Muscle layer of colon (tissue), 2 donors: Measurements from ENCODE around the gene IFNL4.
"Not testable (repeated sequence)": the region's sequence is repeated elsewhere in the genome, so short reads cannot be mapped to it uniquely, and the experiment has no call there.

Experiments
- H3K27ac ChIP-seq: one replicate; pipeline ENCODE4 v1.7.0; 2013; ENCODE audit warnings: low read depth, mild to moderate bottlenecking, low read length, moderate library complexity
- H3K27me3 ChIP-seq, 2 donors: one replicate each; pipeline ENCODE4 v1.7.0; 2013; ENCODE audit warnings: low read length in 2 of 2, mild to moderate bottlenecking in 2 of 2; ENCODE audit not compliant: insufficient read depth in 2 of 2, control insufficient read depth in 1 of 2
- H3K36me3 ChIP-seq: one replicate; pipeline ENCODE4 v1.7.0; 2013; ENCODE audit warnings: mild to moderate bottlenecking, low read length; ENCODE audit not compliant: insufficient read depth
- H3K4me1 ChIP-seq: one replicate; pipeline ENCODE4 v1.7.0; 2013; ENCODE audit warnings: mild to moderate bottlenecking, low read length; ENCODE audit not compliant: insufficient read depth
- H3K4me3 ChIP-seq, 2 donors: one replicate each; pipeline ENCODE4 v1.7.0; 2013; ENCODE audit warnings: low read length in 2 of 2, low read depth in 1 of 2, mild to moderate bottlenecking in 1 of 2, moderate library complexity in 1 of 2
- H3K9ac ChIP-seq: one replicate; pipeline ENCODE4 v1.7.0; 2013; ENCODE audit warnings: low read length
- H3K9me3 ChIP-seq: one replicate; pipeline ENCODE4 v1.7.0; 2013; ENCODE audit warnings: mild to moderate bottlenecking, low read length
- donor health status: abdominal sarcoma.
- donor health status: Adenocarcinoma of cecum.

Gene IFNL4

GRCh38 chr19:39270036-39270871 is 21.6 kb upstream of the IFNL4 start:
- Histone ChIP-seq H3K4me1 (no peaks in the 10 kb centered on the region), H3K9ac (no peak overlapping the region), H3K9me3 (no peaks in the 10 kb centered on the region), H3K27me3 (peaks cover 0 to 4% of the 10 kb centered on the region in 2 donors), H3K27ac (no peak overlapping the region), H3K4me3 (no peak overlapping the region), H3K36me3 (no peaks in the 10 kb centered on the region)

DNA sequence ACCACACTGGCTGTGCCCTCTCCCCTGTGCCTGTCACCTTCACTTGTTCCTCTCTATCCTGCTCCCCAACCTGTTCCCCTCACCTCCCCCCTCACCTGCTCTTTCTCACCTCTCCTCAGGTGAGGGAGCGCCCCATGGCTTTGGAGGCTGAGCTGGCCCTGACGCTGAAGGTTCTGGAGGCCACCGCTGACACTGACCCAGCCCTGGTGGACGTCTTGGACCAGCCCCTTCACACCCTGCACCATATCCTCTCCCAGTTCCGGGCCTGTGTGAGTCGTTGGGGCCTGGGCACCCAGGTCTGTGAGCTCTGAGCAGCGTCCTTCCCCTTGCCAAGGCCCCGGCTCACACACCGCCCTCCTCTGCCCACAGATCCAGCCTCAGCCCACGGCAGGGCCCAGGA is 20.7 kb upstream of the IFNL4 start:
- not testable (repeated sequence) for H3K36me3 ChIP-seq, H3K9me3 ChIP-seq, H3K9ac ChIP-seq, H3K27ac ChIP-seq, H3K4me1 ChIP-seq, H3K4me3 ChIP-seq
- peaks cover 4 to 13% of the 10 kb centered on the region in 2 donors for H3K27me3 ChIP-seq

- not testable (repeated sequence) for H3K27ac ChIP-seq, H3K9me3 ChIP-seq, H3K4me1 ChIP-seq, H3K4me3 ChIP-seq, H3K36me3 ChIP-seq, H3K9ac ChIP-seq
- H3K27me3 ChIP-seq: peaks cover 11 to 20% of the 10 kb centered on the region in 2 donors
These were observed 20.0 kb upstream of the IFNL4 start for GRCh38 chr19:39268531-39269223.

DNA sequence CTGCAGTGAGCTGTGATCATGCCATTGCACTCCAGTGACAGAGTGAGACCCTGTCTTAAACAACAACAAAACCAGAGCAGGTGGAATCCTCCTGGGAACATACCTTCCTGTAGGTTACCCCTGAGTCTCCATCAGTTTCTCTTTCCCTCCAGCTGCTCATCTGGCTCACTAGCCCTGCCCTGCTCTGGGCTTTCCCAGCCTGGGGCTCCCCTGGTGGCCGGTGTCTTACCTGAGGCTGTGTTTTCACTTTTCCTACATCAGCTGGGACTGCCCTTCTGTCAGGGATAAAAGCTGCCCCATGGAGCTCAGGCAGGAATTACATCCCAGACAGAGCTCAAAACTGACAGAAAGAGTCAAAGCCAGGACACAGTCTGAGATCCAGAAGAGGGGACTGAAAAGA is 19.4 kb upstream of the IFNL4 start, which contains the start of gene IFNL2:
TSS of gene IFNL2 (plus strand) at position 312 of the 400 bp plus-strand sequence. CDS start 173 bp downstream, outside the sequence.
- H3K27ac ChIP-seq, H3K9me3 ChIP-seq, H3K36me3 ChIP-seq, H3K4me3 ChIP-seq, H3K9ac ChIP-seq, H3K4me1 ChIP-seq: not testable (repeated sequence)
- peaks cover 17 to 26% of the 10 kb centered on the region in 2 donors for H3K27me3 ChIP-seq

DNA sequence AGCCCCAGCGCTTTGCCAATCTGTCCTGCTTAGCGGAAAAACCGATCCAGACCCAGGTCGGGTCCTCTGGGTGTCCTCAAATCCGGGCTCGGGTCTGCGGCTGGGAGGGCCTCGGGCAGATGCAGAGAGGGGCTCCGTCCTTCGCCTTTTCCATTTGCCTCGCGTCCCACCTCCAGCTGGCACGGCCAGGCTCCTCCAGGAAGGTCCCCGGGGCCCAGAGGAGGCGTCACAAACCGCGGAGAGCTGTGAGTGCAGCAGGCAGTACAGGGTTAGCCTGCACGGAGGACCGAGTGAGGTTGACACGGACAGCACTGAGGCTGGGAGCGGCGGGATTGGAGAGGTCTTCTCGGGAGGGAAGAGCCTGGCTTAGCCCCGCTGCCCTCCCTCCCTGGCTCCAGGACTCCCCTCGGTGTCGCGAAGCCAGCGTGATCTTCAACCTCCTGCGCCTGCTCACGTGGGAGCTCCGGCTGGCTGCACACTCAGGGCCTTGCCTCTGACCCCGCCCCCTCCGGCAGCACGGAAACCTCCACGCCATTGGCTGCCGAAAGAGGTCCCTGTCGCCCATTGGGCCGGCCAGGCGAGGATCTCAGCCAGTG is 16.8 kb upstream of the IFNL4 start:
- no peak overlapping the region for H3K9ac ChIP-seq
- no peaks in the 10 kb centered on the region for H3K9me3 ChIP-seq
- no peak overlapping the region for H3K27ac ChIP-seq
- H3K27me3 ChIP-seq: peaks cover 26 to 52% of the 10 kb centered on the region in 2 donors
- no peaks in the 10 kb centered on the region for H3K36me3 ChIP-seq
- no peak overlapping the region for H3K4me3 ChIP-seq
- no peaks in the 10 kb centered on the region for H3K4me1 ChIP-seq

DNA sequence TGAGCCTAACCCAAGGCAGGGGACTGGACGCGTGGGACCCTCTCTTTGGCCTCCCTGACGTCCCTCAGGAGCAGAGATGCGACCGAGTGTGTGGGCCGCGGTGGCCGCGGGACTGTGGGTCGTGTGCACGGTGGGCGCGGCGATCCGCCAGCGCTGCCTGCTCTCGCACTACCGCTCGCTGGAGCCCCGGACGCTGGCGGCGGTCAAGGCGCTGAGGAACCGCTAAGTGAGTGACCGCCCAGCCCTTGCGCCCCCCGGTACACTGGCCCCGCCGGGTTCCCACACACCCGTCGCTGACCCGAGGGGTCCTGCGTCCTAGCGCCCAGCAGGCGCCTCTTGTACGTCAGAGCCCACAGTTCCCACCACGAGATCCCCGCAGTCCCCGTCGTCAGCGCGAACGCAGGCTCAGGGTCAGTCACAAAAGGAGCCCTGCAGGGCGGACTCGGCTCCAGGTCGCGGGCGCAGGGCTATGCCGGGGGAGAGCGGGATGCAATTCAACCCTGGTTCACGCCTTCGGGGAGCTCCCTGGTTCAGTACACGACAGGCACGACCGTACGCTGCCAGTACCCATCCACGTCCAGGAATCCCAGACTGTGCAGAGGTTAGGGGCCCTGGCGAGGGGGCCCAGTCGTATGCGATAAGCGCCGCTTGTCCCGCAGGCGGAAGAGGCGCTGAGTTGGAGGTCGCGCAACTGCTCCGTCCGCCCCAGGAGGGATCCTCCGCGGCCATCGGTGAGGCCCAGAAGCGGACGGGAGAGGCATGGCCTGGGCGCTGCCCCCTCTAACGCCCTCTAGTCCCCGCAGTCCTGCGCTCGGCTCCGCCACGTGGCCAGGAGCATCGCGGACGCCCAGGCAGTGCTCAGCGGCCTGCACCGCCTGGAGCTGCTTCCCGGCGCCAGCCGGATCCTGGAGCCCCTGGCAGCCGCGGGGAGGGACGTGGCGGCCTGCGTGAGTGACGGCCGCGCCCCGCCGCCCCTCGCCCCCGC is 15.9 kb upstream of the IFNL4 start:
- H3K4me3 ChIP-seq: no peak overlapping the region
- peaks cover 26 to 57% of the 10 kb centered on the region in 2 donors for H3K27me3 ChIP-seq
- no peaks in the 10 kb centered on the region for H3K9me3 ChIP-seq

DNA sequence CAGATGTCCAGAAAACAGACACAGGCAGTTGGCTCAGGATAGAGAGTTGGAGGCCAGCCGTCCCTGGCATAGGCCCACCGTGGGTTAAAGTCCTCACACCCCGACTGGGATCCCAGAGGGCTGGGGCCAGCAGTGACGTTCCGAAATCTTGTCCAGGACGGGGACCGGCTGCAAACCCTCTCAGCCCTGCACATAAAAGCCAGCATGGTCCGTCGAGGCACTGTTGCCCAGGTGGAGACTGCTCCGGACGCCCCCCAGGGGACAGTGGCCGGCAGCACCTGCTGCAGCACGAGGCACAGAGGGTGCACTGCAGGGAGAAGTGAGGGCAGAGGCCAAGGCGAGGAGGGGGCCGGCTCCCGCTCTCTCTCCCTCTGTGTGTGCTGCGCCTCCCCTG is 15.3 kb upstream of the IFNL4 start:
- Histone ChIP-seq H3K4me3 (no peak overlapping the region), H3K9me3 (no peaks in the 10 kb centered on the region), H3K27ac (no peak overlapping the region), H3K27me3 (peaks cover 26 to 57% of the 10 kb centered on the region in 2 donors), H3K4me1 (no peaks in the 10 kb centered on the region), H3K36me3 (no peaks in the 10 kb centered on the region), H3K9ac (no peak overlapping the region)

More for the DNA sequence above, 15.9 kb upstream of the IFNL4 start:
- Histone ChIP-seq H3K4me1 (no peaks in the 10 kb centered on the region), H3K9ac (no peak overlapping the region), H3K27ac (no peak overlapping the region), H3K36me3 (no peaks in the 10 kb centered on the region)

GRCh38 chr19:39262496-39262895 is 13.8 kb upstream of the IFNL4 start:
- Histone ChIP-seq H3K27me3 (peaks cover 26 to 57% of the 10 kb centered on the region in 2 donors), H3K27ac (no peak overlapping the region), H3K9ac (no peak overlapping the region), H3K4me3 (no peak overlapping the region), H3K9me3 (no peaks in the 10 kb centered on the region), H3K4me1 (no peaks in the 10 kb centered on the region), H3K36me3 (no peaks in the 10 kb centered on the region)

DNA sequence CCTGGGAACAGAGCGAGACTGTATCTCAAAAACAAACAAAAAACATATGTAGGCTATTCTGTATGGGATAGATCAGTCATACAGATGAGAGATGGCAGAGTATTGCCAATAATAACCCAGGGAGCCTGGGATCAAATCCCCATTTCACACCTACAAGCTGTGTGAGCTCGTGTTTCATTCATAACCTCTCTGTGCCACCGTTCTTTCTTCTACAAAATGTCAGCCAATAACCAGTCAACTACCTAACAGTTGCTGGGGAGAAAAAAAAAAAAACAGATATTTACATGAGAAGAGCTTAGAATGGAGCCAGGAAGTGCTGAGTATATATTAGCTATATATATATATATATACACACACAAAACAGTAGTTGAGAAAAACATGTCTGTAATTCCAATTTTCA is 13.0 kb upstream of the IFNL4 start:
- Histone ChIP-seq H3K27me3 (peaks cover 26 to 57% of the 10 kb centered on the region in 2 donors), H3K27ac (no peak overlapping the region), H3K4me3 (no peak overlapping the region), H3K9ac (no peak overlapping the region), H3K9me3 (no peaks in the 10 kb centered on the region), H3K36me3 (no peaks in the 10 kb centered on the region), H3K4me1 (no peaks in the 10 kb centered on the region)

DNA sequence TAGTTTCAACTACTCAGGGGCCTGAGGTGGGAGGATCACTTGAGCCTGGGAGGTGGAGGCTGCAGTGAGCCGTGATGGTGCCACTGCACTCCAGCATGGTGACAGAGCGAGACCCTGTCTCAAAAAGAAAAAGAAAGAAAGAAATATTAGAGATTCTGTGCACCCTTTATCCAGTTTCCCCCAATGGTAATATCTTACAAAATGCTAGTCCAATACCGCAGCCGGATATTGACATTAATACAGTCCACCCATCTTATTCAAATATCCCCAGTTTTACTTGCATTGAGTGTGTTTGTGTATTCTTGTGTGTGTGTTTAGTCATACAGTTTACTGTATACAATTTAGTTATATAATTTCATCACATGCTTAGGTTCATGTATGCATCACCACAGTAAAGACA is 8.6 kb upstream of the IFNL4 start:
- Histone ChIP-seq H3K27ac (no peak overlapping the region), H3K4me1 (no peaks in the 10 kb centered on the region), H3K27me3 (peaks cover 6 to 27% of the 10 kb centered on the region in 2 donors), H3K9ac (no peak overlapping the region), H3K36me3 (no peaks in the 10 kb centered on the region), H3K9me3 (no peaks in the 10 kb centered on the region), H3K4me3 (no peak overlapping the region)
